ENCODE data around the gene FOXF2. TPM values are rescaled to one million over a fixed set of nuclear protein-coding genes. Genes with fewer than 3 reads are reported as not detected.

The FOXF2 gene
- total and polyA plus RNA-seq, 2 of the 13 experiments (the other 11 are each of a cell fraction or from before 2014, with no cell fraction given), result not detected

DNA sequence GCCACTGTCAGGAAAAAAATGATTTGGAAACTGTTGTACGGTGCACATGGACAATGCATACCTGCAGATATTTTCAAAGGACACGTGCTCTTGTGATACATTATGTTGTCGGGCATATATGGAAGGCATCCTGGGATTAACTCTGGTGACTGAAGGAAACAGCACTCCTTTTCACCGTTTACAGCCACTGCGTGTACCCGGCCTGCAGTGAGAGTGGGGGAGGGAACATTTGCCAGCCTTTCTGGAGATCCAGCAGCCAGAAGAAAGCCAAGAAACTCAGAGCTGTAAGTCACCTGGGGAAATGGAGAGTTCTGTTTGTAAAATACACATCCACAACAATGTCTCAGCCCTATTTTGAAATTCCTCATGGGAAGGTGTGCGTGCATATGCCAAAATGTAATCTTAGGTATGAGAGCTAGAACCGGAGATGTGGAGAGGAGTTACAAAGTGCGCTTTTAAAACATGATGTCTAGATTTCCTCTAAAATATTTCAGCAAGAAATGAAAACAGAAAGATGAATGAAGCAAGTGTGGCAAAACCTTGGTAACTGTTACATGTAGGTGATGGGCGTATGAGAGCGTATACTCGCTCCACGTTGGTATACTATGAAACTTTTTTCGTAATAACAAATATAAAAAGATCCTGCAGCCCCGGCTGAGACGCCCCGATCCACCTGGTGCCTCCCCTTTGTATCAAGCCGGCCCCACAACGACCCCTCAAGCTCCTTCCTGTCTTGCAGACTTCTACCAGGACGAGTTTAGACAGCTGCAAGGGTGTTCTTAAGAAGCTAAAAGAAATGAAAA, 8.6 kb upstream of the FOXF2 start:
- POLR2A ChIA-PET, result interaction anchor here (0.7 to 1.2 kb wide), 2 partner anchors 152 to 468 kb away, joined by 3 read pairs; no protein-coding TSS in a partner anchor
- H3K9me3 ChIP-seq (ENCODE audit: low read length), result no peaks in the 10 kb centered on the region
- no peaks in the 10 kb centered on the region; the same call in 1 of the 2 replicates for H4K20me1 ChIP-seq (ENCODE audit: insufficient read depth, low read length)
- peaks cover 36 to 94% of the 10 kb centered on the region in 2 experiments for H3K27me3 ChIP-seq (ENCODE audit: control insufficient read depth in 1 of 2, insufficient read depth in 2 of 2, low read length in 2 of 2)
- TF ChIP-seq ZNF225 (CRISPR knock-in tag; IDR thresholded peaks at IDR 0.05) (no peak), EZH2 (conservative IDR thresholded peaks at IDR 0.05; ENCODE audit: low read depth, low read length) (peak; percentile 97), NCOR1 (IDR thresholded peaks at IDR 0.05; ENCODE audit: borderline replicate concordance, low read length) (no peak), ARHGAP35 (CRISPR knock-in tag; IDR thresholded peaks at IDR 0.05; ENCODE audit: borderline replicate concordance) (no peak), ZNF382 (CRISPR knock-in tag; IDR thresholded peaks at IDR 0.05; ENCODE audit: borderline replicate concordance) (peak; percentile 62; the same call in 1 of the 2 replicates), ZIK1 (CRISPR knock-in tag; IDR thresholded peaks at IDR 0.05; ENCODE audit: borderline replicate concordance, low read depth) (no peak)
- TF ChIP-seq, protein P1, sequence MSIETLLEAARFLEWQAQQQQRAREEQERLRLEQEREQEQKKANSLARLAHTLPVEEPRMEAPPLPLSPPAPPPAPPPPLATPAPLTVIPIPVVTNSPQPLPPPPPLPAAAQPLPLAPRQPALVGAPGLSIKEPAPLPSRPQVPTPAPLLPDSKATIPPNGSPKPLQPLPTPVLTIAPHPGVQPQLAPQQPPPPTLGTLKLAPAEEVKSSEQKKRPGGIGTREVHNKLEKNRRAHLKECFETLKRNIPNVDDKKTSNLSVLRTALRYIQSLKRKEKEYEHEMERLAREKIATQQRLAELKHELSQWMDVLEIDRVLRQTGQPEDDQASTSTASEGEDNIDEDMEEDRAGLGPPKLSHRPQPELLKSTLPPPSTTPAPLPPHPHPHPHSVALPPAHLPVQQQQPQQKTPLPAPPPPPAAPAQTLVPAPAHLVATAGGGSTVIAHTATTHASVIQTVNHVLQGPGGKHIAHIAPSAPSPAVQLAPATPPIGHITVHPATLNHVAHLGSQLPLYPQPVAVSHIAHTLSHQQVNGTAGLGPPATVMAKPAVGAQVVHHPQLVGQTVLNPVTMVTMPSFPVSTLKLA (IDR thresholded peaks at IDR 0.05), result peak; percentile 79
- ATAC-seq (no peak), DNase-seq (ENCODE audit: low spot score) (no peak), FAIRE-seq (peak; percentile 43)
- intact Hi-C loops (cut with micrococcal nuclease; ENCODE audit: unreplicated experiment), result loop anchor here (1.0 to 5.0 kb wide), 3 partner anchors 469 to 659 kb away; no protein-coding TSS in a partner anchor
- CTCF ChIA-PET (ENCODE audit: low intra/inter-chr PET ratio, low total read pairs), result interaction anchor here (1.2 to 2.8 kb wide), 6 partner anchors 45 to 659 kb away, joined by 3 to 42 read pairs (median 8); no protein-coding TSS in a partner anchor
- H3K4me1 ChIP-seq (ENCODE audit: insufficient read depth, low read length), result peaks cover 21% of the 10 kb centered on the region; the same call in 1 of the 2 replicates
- no peak overlapping the region for H2AFZ ChIP-seq (ENCODE audit: low read length)
- no peak overlapping the region for H3K27ac ChIP-seq (ENCODE audit: extremely low read length, insufficient read depth, low read length)
- 0 out of 6 replicates have a peak overlapping the region, but pooled peaks of 1 of the 3 experiments have one; percentile 65 for H3K4me3 ChIP-seq (replicated peaks in 1 of 3; ENCODE audit: insufficient read depth in 1 of 3, low read depth in 2 of 3, low read length in 3 of 3)
- no peaks in the 10 kb centered on the region for H3K79me2 ChIP-seq (ENCODE audit: insufficient read depth, low read length)
- whole genome bisulfite sequencing (ENCODE audit: low lambda C conversion rate), result 26% methylated on average over 20 of the region's 20 CpGs
- in situ Hi-C loops (cut with HindIII; ENCODE audit: extremely low pct_ligation_motif_present, low pct_unique_long_range_greater_than_20kb), result loop anchor here (5.0 kb wide), 2 partner anchors 469 to 584 kb away; no protein-coding TSS in a partner anchor
- BruUV-seq (replicated peaks), result no TSS peak
- H3K9ac ChIP-seq (ENCODE audit: insufficient read depth, low read depth, low read length), result no peak overlapping the region
- peak overlapping the region; percentile 89; the same call in 1 of the 2 replicates for H3K4me2 ChIP-seq (ENCODE audit: low read depth, low read length)
- no peaks in the 10 kb centered on the region for H3K36me3 ChIP-seq (replicated peaks in 1 of 2; ENCODE audit: control insufficient read depth in 1 of 2, insufficient read depth in 2 of 2, low read length in 2 of 2)

All from HepG2 (cell line).